Neural cell (in vitro differentiated cells): ENCODE measurements around the gene NFXL1. TPM values are rescaled to one million over a fixed set of nuclear protein-coding genes. Genes with fewer than 3 reads are reported as not detected.

Experiments used
- H2AFZ ChIP-seq: fragments of 200-600, 300-800 bp; sonication (generic), shearing (Covaris generic); 2 replicates; pipeline ENCODE4 v1.6.0; 2014; ENCODE audit warnings: low read depth, mild to moderate bottlenecking, antibody characterized with exemption, low read length, moderate library complexity
- H3F3A ChIP-seq: fragments of 200-600 bp; shearing (Covaris generic); 2 replicates; pipeline ENCODE4 v1.6.1; 2016; ENCODE audit warnings: mild to moderate bottlenecking, moderate library complexity, mixed read lengths, antibody characterized with exemption, low read length; ENCODE audit not compliant: insufficient read depth, poor library complexity, severe bottlenecking
- H3K27ac ChIP-seq: fragments of 200-600, 300-800 bp; sonication (generic), shearing (Covaris generic); 2 replicates; pipeline ENCODE4 v1.5.1; 2014; ENCODE audit warnings: mild to moderate bottlenecking, low read length, moderate library complexity
- H3K27me3 ChIP-seq: fragments of 300-800, 200-600 bp; sonication (generic), shearing (Covaris generic); 2 replicates; pipeline ENCODE4 v1.6.0; 2014; ENCODE audit warnings: mild to moderate bottlenecking, low read depth, low read length, moderate library complexity; ENCODE audit not compliant: insufficient read depth
- H3K36me3 ChIP-seq: fragments of 300-800, 200-600 bp; sonication (generic), shearing (Covaris generic); 2 replicates; pipeline ENCODE4 v1.5.1; 2014; ENCODE audit warnings: mild to moderate bottlenecking, antibody characterized with exemption, low read length, moderate library complexity; ENCODE audit not compliant: insufficient read depth
- H3K4me2 ChIP-seq: fragments of 300-800, 200-600 bp; sonication (generic), shearing (Covaris generic); 2 replicates; pipeline ENCODE4 v1.6.0; 2014; ENCODE audit warnings: mild to moderate bottlenecking, low read length
- H3K4me3 ChIP-seq: fragments of 300-800, 200-600 bp; sonication (generic), shearing (Covaris generic); 2 replicates; pipeline ENCODE4 v1.5.1; 2014; ENCODE audit warnings: mild to moderate bottlenecking, low read length, moderate library complexity
- H3K79me2 ChIP-seq: fragments of 200-600 bp; shearing (Covaris generic); replicated peaks from 2 replicates; pipeline ENCODE4 v1.6.0; 2014; ENCODE audit warnings: mild to moderate bottlenecking, low read length, moderate library complexity; ENCODE audit not compliant: insufficient read depth
- H3K9ac ChIP-seq: fragments of 300-800, 200-600 bp; sonication (generic), shearing (Covaris generic); 2 replicates; pipeline ENCODE4 v1.6.1; 2016; ENCODE audit warnings: mild to moderate bottlenecking, low read length, mixed read lengths
- H3K9me2 ChIP-seq: fragments of 200-600 bp; shearing (Covaris generic); 2 replicates; pipeline ENCODE4 v1.6.1; 2016; ENCODE audit warnings: mild to moderate bottlenecking, low read length, mixed read lengths; ENCODE audit not compliant: insufficient read depth
- H3K9me3 ChIP-seq: fragments of 200-600, 300-800 bp; sonication (generic), shearing (Covaris generic); 2 replicates; pipeline ENCODE4 v1.6.1; 2016; ENCODE audit warnings: mild to moderate bottlenecking, mixed run types, low read length, moderate library complexity, mixed read lengths
- H4K20me1 ChIP-seq: fragments of 200-600 bp; shearing (Covaris generic); 2 replicates; pipeline ENCODE4 v1.6.1; 2016; ENCODE audit warnings: mild to moderate bottlenecking, mixed run types; ENCODE audit not compliant: insufficient read depth
- CTCF ChIP-seq: fragments of 450-650 bp; IDR thresholded peaks from 2 replicates; pipeline ENCODE4 v1.5.1; 2014; ENCODE audit warnings: antibody characterized with exemption, mild to moderate bottlenecking, moderate library complexity; ENCODE audit not compliant: poor library complexity, severe bottlenecking
- EP300 ChIP-seq: fragments of 450-650 bp; conservative IDR thresholded peaks from 2 replicates; pipeline ENCODE4 v1.6.1; 2014; ENCODE audit warnings: antibody characterized with exemption, mild to moderate bottlenecking, moderate library complexity; ENCODE audit not compliant: poor library complexity, severe bottlenecking
- EZH2 ChIP-seq: fragments of 200-600, 300-800 bp; shearing (Covaris generic), sonication (generic); IDR thresholded peaks from 2 replicates; pipeline ENCODE4 v1.6.1; 2014; ENCODE audit warnings: antibody characterized with exemption, low read length, borderline replicate concordance, mild to moderate bottlenecking; ENCODE audit not compliant: insufficient read depth, poor library complexity, severe bottlenecking
- MXI1 ChIP-seq: fragments of 450-650 bp; conservative IDR thresholded peaks from 2 replicates; pipeline ENCODE4 v1.6.1; 2014; ENCODE audit warnings: antibody characterized with exemption, mild to moderate bottlenecking; ENCODE audit not compliant: poor library complexity, severe bottlenecking
- POLR2AphosphoS5 ChIP-seq: IDR thresholded peaks from 2 replicates; pipeline ENCODE4 v1.6.1; 2012
- RAD21 ChIP-seq: fragments of 450-650 bp; conservative IDR thresholded peaks from 2 replicates; pipeline ENCODE4 v1.6.1; 2014; ENCODE audit warnings: antibody characterized with exemption, mild to moderate bottlenecking, moderate library complexity
- REST ChIP-seq: IDR thresholded peaks from 2 replicates; pipeline ENCODE4 v1.6.1; 2012; ENCODE audit warnings: borderline replicate concordance
- SMC3 ChIP-seq: fragments of 450-650 bp; conservative IDR thresholded peaks from 2 replicates; pipeline ENCODE4 v1.6.1; 2014; ENCODE audit warnings: antibody characterized with exemption, mild to moderate bottlenecking, moderate library complexity; ENCODE audit not compliant: poor library complexity
- TAF1 ChIP-seq: IDR thresholded peaks from 2 replicates; pipeline ENCODE4 v1.6.1; 2012; ENCODE audit warnings: low read depth
- polyA plus RNA-seq: library from polyadenylated mRNA; depleted of rRNA; stranded (reverse); fragments of >200 nt; gene quantifications from 2 replicates; pipeline ENCODE4 v1.2.3, GENCODE V29; 2014

The NFXL1 gene
- polyA plus RNA-seq, 1 donor from 2014 or later, result 15.8 TPM

- H4K20me1 ChIP-seq, result no peaks in the 10 kb centered on the region
- H3K27ac ChIP-seq, result no peak overlapping the region
- TF ChIP-seq POLR2AphosphoS5, result no peak
- no peaks in the 10 kb centered on the region for H3F3A ChIP-seq
- no peaks in the 10 kb centered on the region for H3K9me3 ChIP-seq
- H3K27me3 ChIP-seq, result no peaks in the 10 kb centered on the region
- no peak overlapping the region for H3K4me3 ChIP-seq
- H3K9me2 ChIP-seq, result no peaks in the 10 kb centered on the region
- H2AFZ ChIP-seq, result no peak overlapping the region
- no peaks in the 10 kb centered on the region for H3K36me3 ChIP-seq
- no peak overlapping the region for H3K9ac ChIP-seq
- no peak overlapping the region for H3K4me2 ChIP-seq
- H3K79me2 ChIP-seq, result no peaks in the 10 kb centered on the region
Observed at GRCh38 chr4:47936336-47936735, 22.0 kb upstream of the NFXL1 start.

GRCh38 chr4:47933840-47934239, 19.5 kb upstream of the NFXL1 start:
- H3K4me2 ChIP-seq, result no peak overlapping the region
- no peaks in the 10 kb centered on the region for H3K79me2 ChIP-seq
- no peaks in the 10 kb centered on the region for H3K27me3 ChIP-seq
- no peak overlapping the region for H2AFZ ChIP-seq
- no peaks in the 10 kb centered on the region for H3K36me3 ChIP-seq
- H3K4me3 ChIP-seq, result no peak overlapping the region
- peak; percentile 79 for TF ChIP-seq SMC3
- no peak for TF ChIP-seq MXI1
- no peak for TF ChIP-seq REST
- TF ChIP-seq POLR2AphosphoS5, result no peak
- no peak for TF ChIP-seq EP300
- TF ChIP-seq EZH2, result no peak
- TF ChIP-seq RAD21, result peak; percentile 83
- peak; percentile 79 for TF ChIP-seq CTCF
- no peak overlapping the region for H3K27ac ChIP-seq
- no peaks in the 10 kb centered on the region for H3K9me2 ChIP-seq
- no peaks in the 10 kb centered on the region for H3F3A ChIP-seq
- no peak overlapping the region for H3K9ac ChIP-seq
- H4K20me1 ChIP-seq, result no peaks in the 10 kb centered on the region
- no peaks in the 10 kb centered on the region for H3K9me3 ChIP-seq

GRCh38 chr4:47930971-47931804, 16.8 kb upstream of the NFXL1 start:
- Histone ChIP-seq H3K36me3 (no peaks in the 10 kb centered on the region), H3K4me3 (no peak overlapping the region), H3K9me2 (no peaks in the 10 kb centered on the region), H3K9me3 (no peaks in the 10 kb centered on the region), H3K79me2 (no peaks in the 10 kb centered on the region), H3K27me3 (no peaks in the 10 kb centered on the region), H3K9ac (no peak overlapping the region), H3K27ac (no peak overlapping the region), H2AFZ (no peak overlapping the region), H4K20me1 (no peaks in the 10 kb centered on the region), H3F3A (no peaks in the 10 kb centered on the region), H3K4me2 (no peak overlapping the region)
- TF ChIP-seq EP300, result no peak
- TF ChIP-seq REST, result no peak
- no peak for TF ChIP-seq TAF1
- TF ChIP-seq CTCF, result no peak
- TF ChIP-seq SMC3, result no peak
